Dedifferentiated amniotic fluid mesenchymal stem cell (primary cell): Measurements from ENCODE around the gene UBXN2A.
"Not testable (repeated sequence)": the region's sequence is repeated elsewhere in the genome, so short reads cannot be mapped to it uniquely, and the experiment has no call there.

Experiments used
- DNase-seq: peaks from one replicate; pipeline ENCODE4 v3.0.0-alpha.2; 2016; ENCODE audit errors: extremely low spot score

Gene UBXN2A

GRCh38 chr2:23941644-23942043 lies 1.4 kb downstream of the UBXN2A start:
- DNase-seq, result no peak

- no peak for DNase-seq
Observed at GRCh38 chr2:23943666-23944065, 3.4 kb downstream of the UBXN2A start.

GRCh38 chr2:23944527-23944926 lies 4.3 kb downstream of the UBXN2A start:
- DNase-seq, result no peak

- DNase-seq, result no peak
Observed at GRCh38 chr2:23944976-23945375, 4.7 kb downstream of the UBXN2A start.

- DNase-seq, result no peak
Observed at GRCh38 chr2:23947350-23947749, 7.1 kb downstream of the UBXN2A start.

GRCh38 chr2:23952558-23952957 lies 12.3 kb downstream of the UBXN2A start:
- DNase-seq, result not testable (repeated sequence)

GRCh38 chr2:23953625-23954024 lies 13.4 kb downstream of the UBXN2A start:
- no peak for DNase-seq

- no peak for DNase-seq
Observed at GRCh38 chr2:23954325-23955014, 14.2 kb downstream of the UBXN2A start.

GRCh38 chr2:23967846-23968245 lies 27.6 kb downstream of the UBXN2A start:
- DNase-seq, result no peak

- no peak for DNase-seq
Observed at GRCh38 chr2:23976883-23977282, 36.6 kb downstream of the UBXN2A start.

GRCh38 chr2:23988371-23988770 lies 48.1 kb downstream of the UBXN2A start:
- DNase-seq, result no peak

GRCh38 chr2:23992931-23993330 lies 52.7 kb downstream of the UBXN2A start:
- DNase-seq, result no peak

GRCh38 chr2:23993736-23994269 lies 53.5 kb downstream of the UBXN2A start:
- no peak for DNase-seq

- DNase-seq, result no peak
Observed at GRCh38 chr2:23994567-23994966, 54.3 kb downstream of the UBXN2A start.

GRCh38 chr2:24007693-24008092 lies 67.4 kb downstream of the UBXN2A start:
- no peak for DNase-seq

- no peak for DNase-seq
Observed at GRCh38 chr2:24008672-24009366, 68.6 kb downstream of the UBXN2A start.

- DNase-seq, result no peak
Observed at GRCh38 chr2:24009367-24009679, 69.1 kb downstream of the UBXN2A start.

- DNase-seq, result no peak
Observed at GRCh38 chr2:24009680-24010476, 69.6 kb downstream of the UBXN2A start, which contains the start of gene MFSD2B. MFSD2B (plus strand) TSS chr2:24010085; CDS start chr2:24010097, 12 bp downstream.

- DNase-seq, result no peak
Observed at GRCh38 chr2:24010477-24011249, 70.4 kb downstream of the UBXN2A start.

- no peak for DNase-seq
Observed at GRCh38 chr2:24011250-24012104, 71.2 kb downstream of the UBXN2A start.
